ENCODE results near the gene RAB40C. TPM values are rescaled to one million over a fixed set of nuclear protein-coding genes. Genes with fewer than 3 reads are reported as not detected.

The RAB40C gene
- total RNA-seq, 6 donors from 2014 or later: 40.5 to 101 (median 61.5) TPM

DNA sequence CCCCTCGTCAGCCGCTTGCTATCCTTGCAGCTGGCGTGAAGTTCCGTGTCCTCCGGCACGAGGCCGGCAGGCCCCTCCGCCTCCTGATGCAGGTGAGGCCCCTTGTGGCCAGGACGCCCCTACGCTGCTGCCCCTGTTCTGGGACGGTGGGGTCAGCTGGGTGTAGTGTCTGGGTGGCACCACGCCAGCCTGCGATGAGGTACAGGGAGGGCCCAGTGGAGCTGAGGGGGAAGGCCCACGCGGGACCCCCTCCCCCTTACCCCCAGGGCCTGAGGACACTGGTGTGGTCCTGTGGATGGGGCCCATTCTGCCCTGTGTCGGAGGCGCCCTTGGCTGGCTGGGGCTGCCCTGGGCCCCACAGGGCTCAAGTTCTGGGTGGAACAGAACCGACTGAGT is 7.7 kb upstream of the RAB40C start:
- no peak for ATAC-seq (ENCODE audit: low FRiP score in 2 of 2)
- peak in 1 of 2 donors; percentile 75 for DNase-seq
- H3K36me3 ChIP-seq: peaks cover 0 to 15% (median 7%) of the 10 kb centered on the region in 4 donors
- WGBS, 2 donors: 91 to 97% methylated on average over 4 to 6 of the region's 18 CpGs
- H3K27ac ChIP-seq: no peak overlapping the region
- H3K4me3 ChIP-seq: no peak overlapping the region
- no peaks in the 10 kb centered on the region for H3K27me3 ChIP-seq
- H3K4me1 ChIP-seq: peaks cover 8 to 16% (median 14%) of the 10 kb centered on the region in 4 donors
- H3K9me3 ChIP-seq: no peaks in the 10 kb centered on the region
- no peak for TF ChIP-seq POLR2A (IDR thresholded peaks at IDR 0.05)
- TF ChIP-seq, protein P1, sequence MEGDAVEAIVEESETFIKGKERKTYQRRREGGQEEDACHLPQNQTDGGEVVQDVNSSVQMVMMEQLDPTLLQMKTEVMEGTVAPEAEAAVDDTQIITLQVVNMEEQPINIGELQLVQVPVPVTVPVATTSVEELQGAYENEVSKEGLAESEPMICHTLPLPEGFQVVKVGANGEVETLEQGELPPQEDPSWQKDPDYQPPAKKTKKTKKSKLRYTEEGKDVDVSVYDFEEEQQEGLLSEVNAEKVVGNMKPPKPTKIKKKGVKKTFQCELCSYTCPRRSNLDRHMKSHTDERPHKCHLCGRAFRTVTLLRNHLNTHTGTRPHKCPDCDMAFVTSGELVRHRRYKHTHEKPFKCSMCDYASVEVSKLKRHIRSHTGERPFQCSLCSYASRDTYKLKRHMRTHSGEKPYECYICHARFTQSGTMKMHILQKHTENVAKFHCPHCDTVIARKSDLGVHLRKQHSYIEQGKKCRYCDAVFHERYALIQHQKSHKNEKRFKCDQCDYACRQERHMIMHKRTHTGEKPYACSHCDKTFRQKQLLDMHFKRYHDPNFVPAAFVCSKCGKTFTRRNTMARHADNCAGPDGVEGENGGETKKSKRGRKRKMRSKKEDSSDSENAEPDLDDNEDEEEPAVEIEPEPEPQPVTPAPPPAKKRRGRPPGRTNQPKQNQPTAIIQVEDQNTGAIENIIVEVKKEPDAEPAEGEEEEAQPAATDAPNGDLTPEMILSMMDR (IDR thresholded peaks at IDR 0.05): no peak
- TF ChIP-seq EP300 (IDR thresholded peaks at IDR 0.05): no peak
- no peak for TF ChIP-seq POLR2AphosphoS5 (IDR thresholded peaks at IDR 0.05)

DNA sequence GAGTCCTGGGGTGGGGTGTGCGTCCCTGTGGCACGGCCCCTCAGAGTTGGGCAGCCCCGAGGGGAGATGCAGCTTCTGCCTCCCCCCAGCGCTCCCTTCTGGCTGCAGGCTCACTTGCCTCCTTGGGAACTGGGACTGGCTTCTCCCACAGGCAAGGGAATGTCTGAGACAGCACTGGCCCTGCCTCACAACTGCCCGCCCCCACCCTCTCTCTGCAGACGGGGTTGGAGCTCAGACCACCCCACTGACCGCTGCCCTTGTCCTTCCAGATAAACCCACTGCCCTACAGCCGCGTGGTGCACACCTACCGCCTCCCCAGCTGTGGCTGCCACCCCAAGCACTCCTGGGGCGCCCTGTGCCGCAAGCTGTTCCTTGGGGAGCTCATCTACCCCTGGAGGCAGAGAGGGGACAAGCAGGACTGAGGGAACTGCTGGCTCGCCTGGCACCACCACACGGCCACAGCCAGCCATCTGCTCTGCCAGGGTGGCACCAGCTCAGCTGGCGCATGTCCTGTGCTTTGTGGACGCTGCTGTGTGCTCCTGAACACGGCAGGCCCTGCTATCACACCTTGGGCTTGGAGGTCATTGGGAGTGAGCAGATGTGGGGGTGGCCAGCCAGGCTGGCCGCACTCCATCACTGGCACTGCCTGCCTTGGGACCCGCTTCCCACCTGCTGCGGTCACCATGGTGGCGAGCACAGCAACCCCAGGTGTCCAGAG is 7.1 kb upstream of the RAB40C start:
- WGBS, 2 donors: 87 to 91% methylated on average over 3 to 16 of the region's 21 CpGs
- ATAC-seq (ENCODE audit: low FRiP score in 2 of 2): no peak
- Histone ChIP-seq H3K4me1 (peaks cover 14 to 22% (median 19%) of the 10 kb centered on the region in 4 donors), H3K9me3 (no peaks in the 10 kb centered on the region), H3K27me3 (no peaks in the 10 kb centered on the region), H3K4me3 (no peak overlapping the region), H3K36me3 (peaks cover 0 to 15% (median 7%) of the 10 kb centered on the region in 4 donors), H3K27ac (no peak overlapping the region)
- TF ChIP-seq POLR2A (IDR thresholded peaks at IDR 0.05) (no peak), POLR2AphosphoS5 (IDR thresholded peaks at IDR 0.05) (no peak), EP300 (IDR thresholded peaks at IDR 0.05) (no peak)
- TF ChIP-seq, protein P1 (IDR thresholded peaks at IDR 0.05): no peak
- peak in 1 of 2 donors; percentile 69 for DNase-seq

DNA sequence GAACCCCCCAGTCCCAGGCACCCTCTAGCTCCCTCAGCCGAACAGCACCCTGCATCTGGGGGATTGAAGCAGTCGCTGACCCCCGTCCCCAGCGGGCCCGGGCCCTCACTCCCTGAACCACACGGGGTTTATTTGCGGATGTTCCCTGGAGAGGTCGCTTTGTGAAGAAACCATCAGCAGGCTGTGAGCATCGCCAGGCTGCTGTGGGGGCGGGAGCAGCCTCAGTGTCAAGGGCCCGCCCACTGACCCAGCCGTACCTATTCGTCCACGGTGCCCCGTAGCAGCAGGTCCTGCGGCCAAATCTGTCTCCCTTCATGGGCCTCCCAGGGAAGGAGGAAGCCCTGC is 6.4 kb upstream of the RAB40C start:
- no peak overlapping the region for H3K4me3 ChIP-seq
- 73% methylated on average over 16 of the region's 16 CpGs; no CpG with 5 or more reads in 1 of the 2 donors for WGBS, 2 donors
- peaks cover 0 to 15% (median 7%) of the 10 kb centered on the region in 4 donors for H3K36me3 ChIP-seq
- no peaks in the 10 kb centered on the region for H3K9me3 ChIP-seq
- no peak overlapping the region for H3K27ac ChIP-seq
- H3K4me1 ChIP-seq: peaks cover 20 to 28% (median 26%) of the 10 kb centered on the region in 4 donors
- TF ChIP-seq POLR2AphosphoS5 (IDR thresholded peaks at IDR 0.05) (no peak), EP300 (IDR thresholded peaks at IDR 0.05) (no peak), POLR2A (IDR thresholded peaks at IDR 0.05) (no peak)
- TF ChIP-seq, protein P1 (IDR thresholded peaks at IDR 0.05): no peak
- no peaks in the 10 kb centered on the region for H3K27me3 ChIP-seq
- no peak for ATAC-seq (ENCODE audit: low FRiP score in 2 of 2)
- DNase-seq: peak in 1 of 2 donors; percentile 77

DNA sequence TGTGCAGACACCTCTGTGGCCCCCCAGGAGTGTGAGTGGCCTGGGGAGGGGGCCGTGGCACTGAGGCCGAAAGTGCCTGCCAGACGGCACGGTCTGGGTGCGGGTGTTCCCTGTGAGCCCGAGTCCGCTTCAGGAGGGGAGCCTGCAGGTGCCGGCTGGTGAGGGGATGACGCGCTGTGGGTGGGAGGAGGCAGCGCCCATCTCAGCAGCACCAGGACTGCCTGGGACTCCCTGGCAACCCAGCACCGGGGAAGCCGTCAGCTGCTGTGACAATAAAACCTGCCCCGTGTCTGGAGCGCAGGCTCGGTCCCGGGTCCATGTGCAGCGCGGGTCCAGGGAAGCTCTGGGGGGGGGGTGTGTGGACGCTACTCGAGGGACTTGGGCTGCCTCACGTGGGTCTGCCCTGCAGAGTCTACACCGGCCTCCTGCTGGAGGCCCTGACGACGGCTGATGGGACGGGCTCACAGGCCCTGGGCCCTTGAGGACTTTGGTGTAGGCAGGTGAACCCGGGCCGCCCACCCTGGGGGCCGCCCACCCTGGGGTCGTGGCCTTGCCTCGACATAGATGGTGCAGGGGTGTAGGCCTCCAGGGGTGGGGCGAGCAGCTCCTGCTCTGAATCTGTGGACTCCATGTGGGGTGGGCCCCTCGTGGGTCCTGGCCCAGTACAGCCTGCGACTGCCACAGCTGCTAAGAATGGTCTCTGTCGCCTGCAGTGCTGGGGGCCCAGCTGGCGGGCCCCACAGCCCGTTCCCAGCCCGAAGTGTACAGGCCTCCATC is 5.9 kb upstream of the RAB40C start:
- H3K27ac ChIP-seq: no peak overlapping the region
- H3K4me3 ChIP-seq: no peak overlapping the region
- peak in 1 of 2 donors; percentile 77 for DNase-seq
- H3K27me3 ChIP-seq: no peaks in the 10 kb centered on the region
- no peak for TF ChIP-seq POLR2A (IDR thresholded peaks at IDR 0.05)
- TF ChIP-seq, protein P1 (IDR thresholded peaks at IDR 0.05): no peak
- no peak for TF ChIP-seq POLR2AphosphoS5 (IDR thresholded peaks at IDR 0.05)
- no peak for TF ChIP-seq EP300 (IDR thresholded peaks at IDR 0.05)
- H3K4me1 ChIP-seq: peaks cover 16 to 26% (median 22%) of the 10 kb centered on the region in 4 donors
- 59% methylated on average over 16 of the region's 38 CpGs; no CpG with 5 or more reads in 1 of the 2 donors for WGBS, 2 donors
- H3K9me3 ChIP-seq: no peaks in the 10 kb centered on the region
- no peak for ATAC-seq (ENCODE audit: low FRiP score in 2 of 2)
- H3K36me3 ChIP-seq: peaks cover 0 to 15% (median 7%) of the 10 kb centered on the region in 4 donors
